NCI-H226 (cell line): Measurements from ENCODE around the gene ZNF33B.
"Not testable (repeated sequence)": the region's sequence is repeated elsewhere in the genome, so short reads cannot be mapped to it uniquely, and the experiment has no call there.

Experiments used
- DNase-seq: peaks from one replicate; pipeline ENCODE4 v3.0.0-alpha.2; 2015

The ZNF33B gene

GRCh38 chr10:42638055-42638820 is at the start of gene ZNF33B:
Gene ZNF33B, minus strand, starts transcription at chr10:42638570. Its CDS starts 1,642 bp downstream, at chr10:42636928.
- peak; percentile 92 for DNase-seq

GRCh38 chr10:42684517-42684916 is 46.1 kb upstream of the ZNF33B start:
- DNase-seq: no peak

GRCh38 chr10:42680267-42680666 is 41.9 kb upstream of the ZNF33B start:
- DNase-seq: no peak

GRCh38 chr10:42665181-42665979 is 27.0 kb upstream of the ZNF33B start:
- DNase-seq: not testable (repeated sequence)

GRCh38 chr10:42654419-42654818 is 16.0 kb upstream of the ZNF33B start:
- DNase-seq: no peak

GRCh38 chr10:42652858-42653257 is 14.5 kb upstream of the ZNF33B start:
- DNase-seq: no peak

- no peak for DNase-seq
Measured at GRCh38 chr10:42650374-42650773, 12.0 kb upstream of the ZNF33B start.

GRCh38 chr10:42648512-42648911 is 10.1 kb upstream of the ZNF33B start:
- DNase-seq: no peak

- DNase-seq: no peak
Measured at GRCh38 chr10:42646687-42647640, 8.6 kb upstream of the ZNF33B start.

GRCh38 chr10:42646214-42646613 is 7.8 kb upstream of the ZNF33B start:
- no peak for DNase-seq

- DNase-seq: no peak
Measured at GRCh38 chr10:42645516-42645915, 7.1 kb upstream of the ZNF33B start.

GRCh38 chr10:42645103-42645502 is 6.7 kb upstream of the ZNF33B start:
- DNase-seq: no peak

- DNase-seq: peak; percentile 33
Measured at GRCh38 chr10:42640610-42641229, 2.4 kb upstream of the ZNF33B start.

GRCh38 chr10:42638821-42639270 is 476 bp upstream of the ZNF33B start:
- DNase-seq: no peak

GRCh38 chr10:42637648-42638054 is 719 bp downstream of the ZNF33B start:
- DNase-seq: no peak

- DNase-seq: no peak
Measured at GRCh38 chr10:42637142-42637541, 1.2 kb downstream of the ZNF33B start.

- DNase-seq: no peak
Measured at GRCh38 chr10:42635098-42635497, 3.3 kb downstream of the ZNF33B start.

- DNase-seq: no peak
Measured at GRCh38 chr10:42632564-42632963, 5.8 kb downstream of the ZNF33B start.

GRCh38 chr10:42630537-42631134 is 7.7 kb downstream of the ZNF33B start:
- no peak for DNase-seq

GRCh38 chr10:42623929-42624328 is 14.4 kb downstream of the ZNF33B start:
- no peak for DNase-seq

- no peak for DNase-seq
Measured at GRCh38 chr10:42618424-42618823, 19.9 kb downstream of the ZNF33B start.

- no peak for DNase-seq
Measured at GRCh38 chr10:42615419-42615818, 23.0 kb downstream of the ZNF33B start.
